ENCODE measurements around the gene FRMD6.

The FRMD6 gene

GRCh38 chr14:51622376-51622775 is 29.3 kb upstream of the FRMD6 start:
- DNase-seq (ENCODE audit: low read depth in 1 of 2, low spot score in 1 of 2), result no peak
- no peak overlapping the region for H3K27ac ChIP-seq (replicated peaks)

DNA sequence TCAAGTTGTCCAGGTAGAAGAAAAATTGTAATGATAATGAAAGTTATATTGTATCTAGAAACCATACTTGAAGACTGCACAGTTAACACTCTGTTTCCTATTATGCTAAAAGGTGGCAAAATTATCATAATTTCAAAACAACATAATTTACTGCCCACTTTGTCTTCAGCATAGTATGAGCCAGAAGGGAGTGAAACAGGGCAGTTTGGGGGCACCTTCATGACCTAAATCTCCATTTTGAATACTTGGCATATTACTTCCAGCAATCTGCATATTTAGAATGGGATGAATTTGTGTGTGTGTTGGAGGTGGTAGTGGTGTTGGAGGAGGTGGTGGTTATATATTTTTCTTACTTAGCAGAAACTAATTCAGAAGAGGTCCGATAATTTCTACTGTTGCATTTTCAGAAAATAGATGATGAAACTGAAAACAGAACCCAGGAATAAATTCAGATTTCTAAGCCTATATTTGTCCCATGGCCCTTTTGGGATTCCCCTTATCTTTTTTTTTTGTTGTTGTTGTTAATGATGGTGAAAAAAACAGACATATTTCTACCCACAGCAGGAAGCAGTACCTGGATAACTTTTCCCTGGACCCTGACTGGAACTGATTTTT is 26.6 kb upstream of the FRMD6 start:
- H3K4me3 ChIP-seq (replicated peaks; ENCODE audit: insufficient read depth, low read length), result no peak overlapping the region
- H3K27me3 ChIP-seq (ENCODE audit: insufficient read depth, poor library complexity, severe bottlenecking), result no peaks in the 10 kb centered on the region
- H3K27ac ChIP-seq (replicated peaks), result no peak overlapping the region
- TF ChIP-seq GABPA (IDR thresholded peaks at IDR 0.05; ENCODE audit: low read depth) (no peak), CTCF (IDR thresholded peaks at IDR 0.05; ENCODE audit: insufficient read depth, low read length) (no peak), POLR2AphosphoS5 (IDR thresholded peaks at IDR 0.05; ENCODE audit: low read depth) (no peak)
- TF ChIP-seq, protein P1, sequence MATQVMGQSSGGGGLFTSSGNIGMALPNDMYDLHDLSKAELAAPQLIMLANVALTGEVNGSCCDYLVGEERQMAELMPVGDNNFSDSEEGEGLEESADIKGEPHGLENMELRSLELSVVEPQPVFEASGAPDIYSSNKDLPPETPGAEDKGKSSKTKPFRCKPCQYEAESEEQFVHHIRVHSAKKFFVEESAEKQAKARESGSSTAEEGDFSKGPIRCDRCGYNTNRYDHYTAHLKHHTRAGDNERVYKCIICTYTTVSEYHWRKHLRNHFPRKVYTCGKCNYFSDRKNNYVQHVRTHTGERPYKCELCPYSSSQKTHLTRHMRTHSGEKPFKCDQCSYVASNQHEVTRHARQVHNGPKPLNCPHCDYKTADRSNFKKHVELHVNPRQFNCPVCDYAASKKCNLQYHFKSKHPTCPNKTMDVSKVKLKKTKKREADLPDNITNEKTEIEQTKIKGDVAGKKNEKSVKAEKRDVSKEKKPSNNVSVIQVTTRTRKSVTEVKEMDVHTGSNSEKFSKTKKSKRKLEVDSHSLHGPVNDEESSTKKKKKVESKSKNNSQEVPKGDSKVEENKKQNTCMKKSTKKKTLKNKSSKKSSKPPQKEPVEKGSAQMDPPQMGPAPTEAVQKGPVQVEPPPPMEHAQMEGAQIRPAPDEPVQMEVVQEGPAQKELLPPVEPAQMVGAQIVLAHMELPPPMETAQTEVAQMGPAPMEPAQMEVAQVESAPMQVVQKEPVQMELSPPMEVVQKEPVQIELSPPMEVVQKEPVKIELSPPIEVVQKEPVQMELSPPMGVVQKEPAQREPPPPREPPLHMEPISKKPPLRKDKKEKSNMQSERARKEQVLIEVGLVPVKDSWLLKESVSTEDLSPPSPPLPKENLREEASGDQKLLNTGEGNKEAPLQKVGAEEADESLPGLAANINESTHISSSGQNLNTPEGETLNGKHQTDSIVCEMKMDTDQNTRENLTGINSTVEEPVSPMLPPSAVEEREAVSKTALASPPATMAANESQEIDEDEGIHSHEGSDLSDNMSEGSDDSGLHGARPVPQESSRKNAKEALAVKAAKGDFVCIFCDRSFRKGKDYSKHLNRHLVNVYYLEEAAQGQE (IDR thresholded peaks at IDR 0.05; ENCODE audit: insufficient replicate concordance, low read depth), result no peak
- DNase-seq (ENCODE audit: low read depth in 1 of 2, low spot score in 1 of 2), result no peak

More at GRCh38 chr14:51622376-51622775, 29.3 kb upstream of the FRMD6 start:
- no peak overlapping the region for H3K4me3 ChIP-seq (replicated peaks; ENCODE audit: insufficient read depth, low read length)
- H3K27me3 ChIP-seq (ENCODE audit: insufficient read depth, poor library complexity, severe bottlenecking), result no peaks in the 10 kb centered on the region
- no peak for TF ChIP-seq GABPA (IDR thresholded peaks at IDR 0.05; ENCODE audit: low read depth)
- no peak for TF ChIP-seq CTCF (IDR thresholded peaks at IDR 0.05; ENCODE audit: insufficient read depth, low read length)
- TF ChIP-seq, protein P1 (IDR thresholded peaks at IDR 0.05; ENCODE audit: insufficient replicate concordance, low read depth), result no peak
- TF ChIP-seq SPI1 (IDR thresholded peaks at IDR 0.05; ENCODE audit: borderline replicate concordance, low read depth), result no peak
- TF ChIP-seq POLR2AphosphoS5 (IDR thresholded peaks at IDR 0.05; ENCODE audit: low read depth), result no peak

DNA sequence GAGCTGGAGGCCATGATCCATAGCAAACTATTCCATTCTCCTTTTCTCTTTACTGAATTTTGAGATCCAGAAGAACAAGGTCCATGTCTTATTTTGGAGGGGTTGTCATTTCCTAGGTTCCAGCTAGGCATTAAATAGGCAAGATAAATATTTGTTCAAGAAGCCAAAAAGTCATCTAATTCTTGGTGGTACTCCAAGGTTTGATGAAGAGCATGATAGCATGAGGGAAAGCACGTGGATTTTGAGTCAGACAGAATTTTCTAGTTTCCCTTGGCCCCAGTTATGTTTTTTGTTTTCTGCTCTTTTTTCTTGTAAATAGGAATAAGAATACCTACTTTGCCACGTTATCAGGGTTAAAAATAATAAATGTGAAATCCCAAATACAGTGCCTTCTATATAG is 25.5 kb upstream of the FRMD6 start:
- TF ChIP-seq GABPA (IDR thresholded peaks at IDR 0.05; ENCODE audit: low read depth), result no peak
- DNase-seq (ENCODE audit: low read depth in 1 of 2, low spot score in 1 of 2), result no peak
- H3K4me3 ChIP-seq (replicated peaks; ENCODE audit: insufficient read depth, low read length), result no peak overlapping the region
- no peak overlapping the region for H3K27ac ChIP-seq (replicated peaks)
- peaks cover 2% of the 10 kb centered on the region for H3K27me3 ChIP-seq (ENCODE audit: insufficient read depth, poor library complexity, severe bottlenecking)

GRCh38 chr14:51626788-51627187 is 24.9 kb upstream of the FRMD6 start:
- TF ChIP-seq SPI1 (IDR thresholded peaks at IDR 0.05; ENCODE audit: borderline replicate concordance, low read depth), result no peak
- TF ChIP-seq CTCF (IDR thresholded peaks at IDR 0.05; ENCODE audit: insufficient read depth, low read length), result no peak
- no peak for TF ChIP-seq POLR2AphosphoS5 (IDR thresholded peaks at IDR 0.05; ENCODE audit: low read depth)
- TF ChIP-seq, protein P1 (IDR thresholded peaks at IDR 0.05; ENCODE audit: insufficient replicate concordance, low read depth), result no peak
- no peak for TF ChIP-seq GABPA (IDR thresholded peaks at IDR 0.05; ENCODE audit: low read depth)
- Histone ChIP-seq H3K4me3 (replicated peaks; ENCODE audit: insufficient read depth, low read length) (no peak overlapping the region), H3K27me3 (ENCODE audit: insufficient read depth, poor library complexity, severe bottlenecking) (peaks cover 2% of the 10 kb centered on the region), H3K27ac (replicated peaks) (no peak overlapping the region)
- DNase-seq (ENCODE audit: low read depth in 1 of 2, low spot score in 1 of 2), result no peak
